ENCODE data around the gene KLHDC1. TPM values are rescaled to one million over a fixed set of nuclear protein-coding genes. Genes with fewer than 3 reads are reported as not detected.
A peak's percentile ranks its signal among the peaks of the same experiment; 100 is the strongest.
"Not testable (repeated sequence)": the region's sequence is repeated elsewhere in the genome, so short reads cannot be mapped to it uniquely, and the experiment has no call there.

KLHDC1 gene, protein sequence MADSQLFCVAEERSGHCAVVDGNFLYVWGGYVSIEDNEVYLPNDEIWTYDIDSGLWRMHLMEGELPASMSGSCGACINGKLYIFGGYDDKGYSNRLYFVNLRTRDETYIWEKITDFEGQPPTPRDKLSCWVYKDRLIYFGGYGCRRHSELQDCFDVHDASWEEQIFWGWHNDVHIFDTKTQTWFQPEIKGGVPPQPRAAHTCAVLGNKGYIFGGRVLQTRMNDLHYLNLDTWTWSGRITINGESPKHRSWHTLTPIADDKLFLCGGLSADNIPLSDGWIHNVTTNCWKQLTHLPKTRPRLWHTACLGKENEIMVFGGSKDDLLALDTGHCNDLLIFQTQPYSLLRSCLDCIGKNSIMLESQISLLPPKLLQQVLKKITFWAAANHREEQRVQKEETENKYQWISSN
- 0.98 TPM for total RNA-seq (ENCODE audit: unreplicated experiment)
- long read RNA-seq = 0 reads

DNA sequence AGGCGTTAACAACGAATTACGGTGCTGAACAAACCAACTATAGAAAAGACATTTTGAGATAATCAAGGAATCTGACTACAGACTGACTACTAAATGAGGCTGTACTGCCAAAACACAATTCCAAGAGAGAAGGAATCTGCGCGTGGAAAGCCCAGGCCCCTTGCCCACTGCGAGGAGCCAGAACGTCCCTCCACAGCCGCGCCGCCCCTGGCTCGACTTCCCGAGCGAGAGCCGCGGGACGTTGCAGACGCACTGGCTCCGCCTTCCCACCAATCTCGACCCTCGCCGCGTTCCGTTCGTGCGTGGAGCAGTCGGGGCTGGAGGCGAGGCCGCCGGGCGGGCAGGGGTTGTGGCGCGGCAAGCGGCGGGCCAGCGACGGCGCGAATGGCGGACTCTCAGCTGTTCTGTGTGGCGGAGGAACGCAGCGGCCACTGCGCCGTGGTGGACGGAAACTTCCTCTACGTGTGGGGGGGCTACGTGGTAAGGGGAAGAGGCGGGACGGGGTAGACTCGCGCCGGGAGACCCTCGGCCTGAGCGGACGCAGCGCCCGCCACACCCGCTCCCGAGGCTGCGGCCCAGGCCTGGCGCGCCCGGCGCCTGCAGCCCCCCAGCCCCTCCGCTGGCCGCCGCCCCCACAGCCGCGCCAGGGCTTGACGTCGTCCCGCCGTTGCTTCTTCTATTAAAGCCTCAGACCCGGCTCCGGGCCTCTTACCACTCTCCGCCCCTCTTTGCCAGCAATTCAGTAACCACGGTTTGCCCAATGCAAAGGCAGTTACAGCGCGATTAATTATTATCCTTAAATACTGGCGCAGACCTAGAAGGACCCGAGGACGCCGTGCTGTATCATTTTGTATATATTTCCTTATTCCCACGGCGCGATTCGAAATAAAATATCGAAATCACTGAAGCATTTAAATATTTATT, at the start of gene KLHDC1:
TSS of gene KLHDC1 (plus strand) at position 310 of the 924 bp plus-strand sequence. CDS start at position 385, 75 bp downstream.
- Mint-ChIP-seq H3K4me3 (ENCODE audit: unreplicated experiment) (peak within 1 kb of the TSS; percentile 86), H3K9me3 (ENCODE audit: unreplicated experiment) (peaks cover 4% of the 10 kb centered on the region), H3K4me1 (ENCODE audit: low read depth, unreplicated experiment) (peaks cover 2% of the 10 kb centered on the region), H3K36me3 (ENCODE audit: unreplicated experiment) (no peaks in the 10 kb centered on the region), H3K27ac (ENCODE audit: unreplicated experiment) (peak within 1 kb of the TSS; percentile 38), H3K27me3 (ENCODE audit: unreplicated experiment) (peaks cover 4% of the 10 kb centered on the region)
- TF ChIP-seq, protein P1, sequence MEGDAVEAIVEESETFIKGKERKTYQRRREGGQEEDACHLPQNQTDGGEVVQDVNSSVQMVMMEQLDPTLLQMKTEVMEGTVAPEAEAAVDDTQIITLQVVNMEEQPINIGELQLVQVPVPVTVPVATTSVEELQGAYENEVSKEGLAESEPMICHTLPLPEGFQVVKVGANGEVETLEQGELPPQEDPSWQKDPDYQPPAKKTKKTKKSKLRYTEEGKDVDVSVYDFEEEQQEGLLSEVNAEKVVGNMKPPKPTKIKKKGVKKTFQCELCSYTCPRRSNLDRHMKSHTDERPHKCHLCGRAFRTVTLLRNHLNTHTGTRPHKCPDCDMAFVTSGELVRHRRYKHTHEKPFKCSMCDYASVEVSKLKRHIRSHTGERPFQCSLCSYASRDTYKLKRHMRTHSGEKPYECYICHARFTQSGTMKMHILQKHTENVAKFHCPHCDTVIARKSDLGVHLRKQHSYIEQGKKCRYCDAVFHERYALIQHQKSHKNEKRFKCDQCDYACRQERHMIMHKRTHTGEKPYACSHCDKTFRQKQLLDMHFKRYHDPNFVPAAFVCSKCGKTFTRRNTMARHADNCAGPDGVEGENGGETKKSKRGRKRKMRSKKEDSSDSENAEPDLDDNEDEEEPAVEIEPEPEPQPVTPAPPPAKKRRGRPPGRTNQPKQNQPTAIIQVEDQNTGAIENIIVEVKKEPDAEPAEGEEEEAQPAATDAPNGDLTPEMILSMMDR (IDR thresholded peaks at IDR 0.05; ENCODE audit: partially characterized antibody, unreplicated experiment) = no peak
- peak; percentile 65 for DNase-seq

DNA sequence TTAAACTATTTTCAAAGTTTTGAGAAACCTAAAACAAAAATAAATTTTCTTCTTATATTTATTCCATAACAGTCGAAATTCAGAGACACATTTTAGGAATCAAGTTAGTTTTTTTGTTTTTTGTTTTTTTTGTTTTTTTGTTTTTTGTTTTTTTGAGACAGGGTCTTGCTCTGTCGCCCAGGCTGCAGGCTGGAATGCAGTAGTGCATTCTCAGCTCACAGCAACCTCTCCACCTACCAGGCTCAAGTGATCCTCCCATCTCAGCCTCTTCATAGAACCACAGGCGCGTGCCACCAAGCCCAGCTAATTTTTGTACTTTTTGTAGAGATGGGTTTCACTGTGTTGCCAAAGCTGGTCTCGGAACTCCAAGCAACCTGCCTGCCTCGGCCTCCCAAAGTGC, 39.4 kb upstream of the KLHDC1 start:
- Mint-ChIP-seq H3K4me3 (ENCODE audit: unreplicated experiment) (no peak overlapping the region), H3K27me3 (ENCODE audit: unreplicated experiment) (no peaks in the 10 kb centered on the region), H3K4me1 (ENCODE audit: low read depth, unreplicated experiment) (peaks cover 6% of the 10 kb centered on the region), H3K9me3 (ENCODE audit: unreplicated experiment) (no peaks in the 10 kb centered on the region), H3K27ac (ENCODE audit: unreplicated experiment) (no peak overlapping the region), H3K36me3 (ENCODE audit: unreplicated experiment) (no peaks in the 10 kb centered on the region)
- TF ChIP-seq, protein P1 (IDR thresholded peaks at IDR 0.05; ENCODE audit: partially characterized antibody, unreplicated experiment) = no peak
- DNase-seq = no peak

DNA sequence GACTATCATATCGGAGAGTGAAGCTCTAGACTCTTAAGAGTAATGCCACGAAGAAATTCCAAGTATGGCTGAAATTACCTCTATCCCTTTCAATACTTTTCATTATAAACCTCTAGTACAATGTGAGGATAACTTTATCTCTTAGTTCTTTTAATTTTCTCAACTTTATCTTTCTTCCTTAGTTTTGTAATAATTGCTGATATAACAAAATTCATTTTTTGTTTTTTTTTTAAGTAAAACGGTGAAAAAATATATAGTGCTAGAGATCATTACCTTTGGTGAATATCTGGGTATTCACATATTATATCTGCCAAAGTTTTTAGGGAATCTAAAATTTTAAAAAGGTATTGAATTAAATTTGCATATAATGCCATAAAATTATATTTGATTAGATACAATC, 38.4 kb upstream of the KLHDC1 start:
- H3K36me3 Mint-ChIP-seq (ENCODE audit: unreplicated experiment) = no peaks in the 10 kb centered on the region
- H3K27me3 Mint-ChIP-seq (ENCODE audit: unreplicated experiment) = no peaks in the 10 kb centered on the region
- no peaks in the 10 kb centered on the region for H3K9me3 Mint-ChIP-seq (ENCODE audit: unreplicated experiment)
- TF ChIP-seq, protein P1 (IDR thresholded peaks at IDR 0.05; ENCODE audit: partially characterized antibody, unreplicated experiment) = no peak
- DNase-seq = no peak
- H3K27ac Mint-ChIP-seq (ENCODE audit: unreplicated experiment) = no peak overlapping the region
- no peak overlapping the region for H3K4me3 Mint-ChIP-seq (ENCODE audit: unreplicated experiment)
- H3K4me1 Mint-ChIP-seq (ENCODE audit: low read depth, unreplicated experiment) = peaks cover 6% of the 10 kb centered on the region

DNA sequence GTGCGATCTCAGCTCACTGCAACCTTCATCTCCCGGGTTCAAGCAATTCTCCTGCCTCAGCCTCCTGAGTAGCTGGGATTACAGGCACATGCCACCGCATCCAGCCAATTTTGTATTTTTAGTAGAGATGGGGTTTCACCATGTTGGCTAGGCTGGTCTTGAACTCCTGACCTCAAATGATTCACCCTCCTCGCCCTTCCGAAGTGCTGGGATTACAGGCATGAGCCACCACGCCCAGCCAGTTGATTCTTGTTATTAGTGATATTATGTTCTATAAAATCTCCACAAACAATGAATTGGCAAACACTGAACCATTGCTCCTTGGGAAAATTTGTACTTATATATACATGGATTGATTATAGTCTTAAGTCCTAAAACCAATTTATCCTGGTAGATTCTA, 35.4 kb upstream of the KLHDC1 start:
- DNase-seq; H3K36me3 Mint-ChIP-seq (ENCODE audit: unreplicated experiment); H3K4me1 Mint-ChIP-seq (ENCODE audit: low read depth, unreplicated experiment); H3K4me3 Mint-ChIP-seq (ENCODE audit: unreplicated experiment); H3K27ac Mint-ChIP-seq (ENCODE audit: unreplicated experiment); H3K27me3 Mint-ChIP-seq (ENCODE audit: unreplicated experiment); H3K9me3 Mint-ChIP-seq (ENCODE audit: unreplicated experiment): not testable (repeated sequence)

DNA sequence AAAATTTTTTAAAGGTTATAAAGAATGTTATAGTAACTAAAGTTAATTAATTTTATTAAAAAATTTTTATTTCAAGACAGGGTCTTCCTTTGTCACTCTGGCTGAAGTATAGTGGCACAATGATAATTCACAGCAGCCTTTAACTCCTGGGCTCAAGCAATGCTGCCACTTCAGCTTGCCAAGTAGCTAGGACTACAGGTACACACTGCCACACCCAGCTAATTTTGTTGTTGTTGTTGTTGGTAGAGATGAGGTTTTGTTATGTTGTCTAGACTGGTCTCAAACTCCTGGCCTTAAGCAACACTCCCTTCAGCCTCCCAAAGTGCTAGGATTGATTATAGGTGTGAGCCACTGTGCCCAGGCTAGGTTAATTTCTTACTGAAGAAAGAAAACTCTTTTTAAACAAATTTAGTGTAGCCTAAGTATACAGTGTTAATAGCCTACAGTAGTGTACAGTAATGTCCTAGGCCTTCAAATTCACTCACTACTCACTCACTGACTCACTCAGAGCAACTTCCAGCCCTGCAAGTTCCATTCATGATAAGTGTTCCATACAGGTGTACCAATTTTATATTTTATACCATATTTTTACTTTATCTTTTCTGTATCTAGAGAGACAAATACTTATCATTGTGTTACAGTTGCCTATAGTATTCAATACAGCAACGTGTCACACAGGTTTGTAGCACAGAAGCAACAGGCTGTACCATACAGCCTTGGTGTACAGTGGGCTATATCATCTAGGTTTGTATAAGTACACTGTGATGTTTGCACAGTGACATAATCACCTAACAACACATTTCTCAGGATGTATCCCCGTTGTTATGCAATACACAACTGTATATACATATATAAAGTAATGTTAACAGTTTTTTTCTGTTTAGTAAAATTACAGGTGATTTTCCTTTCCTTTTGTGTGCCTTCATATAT, 33.1 kb upstream of the KLHDC1 start:
- no peak for DNase-seq
- Mint-ChIP-seq H3K4me1 (ENCODE audit: low read depth, unreplicated experiment) (no peaks in the 10 kb centered on the region), H3K27me3 (ENCODE audit: unreplicated experiment) (no peaks in the 10 kb centered on the region), H3K4me3 (ENCODE audit: unreplicated experiment) (no peak overlapping the region), H3K9me3 (ENCODE audit: unreplicated experiment) (no peaks in the 10 kb centered on the region), H3K36me3 (ENCODE audit: unreplicated experiment) (no peaks in the 10 kb centered on the region), H3K27ac (ENCODE audit: unreplicated experiment) (no peak overlapping the region)
- TF ChIP-seq, protein P1 (IDR thresholded peaks at IDR 0.05; ENCODE audit: partially characterized antibody, unreplicated experiment) = no peak

All from glutamatergic neuron (in vitro differentiated cells).